GM19193 (cell line): ENCODE measurements around the gene SPAG16.

Experiments used
- POLR2A ChIP-seq: IDR thresholded peaks from 4 replicates; pipeline ENCODE4 v1.6.1; 2011; ENCODE audit not compliant: insufficient read depth, insufficient read length; ENCODE audit errors: extremely low read depth

SPAG16 gene

GRCh38 chr2:214192711-214193110 lies 908.4 kb downstream of the SPAG16 start:
- TF ChIP-seq POLR2A, result no peak

- TF ChIP-seq POLR2A, result no peak
Measured at GRCh38 chr2:214193943-214194342, 909.7 kb downstream of the SPAG16 start.

- no peak for TF ChIP-seq POLR2A
Measured at GRCh38 chr2:214196260-214196659, 912.0 kb downstream of the SPAG16 start.

GRCh38 chr2:214201892-214202291 lies 917.6 kb downstream of the SPAG16 start:
- no peak for TF ChIP-seq POLR2A

- TF ChIP-seq POLR2A, result no peak
Measured at GRCh38 chr2:214203214-214203613, 919.0 kb downstream of the SPAG16 start.

GRCh38 chr2:214203744-214204289 lies 919.6 kb downstream of the SPAG16 start:
- no peak for TF ChIP-seq POLR2A

- TF ChIP-seq POLR2A, result no peak
Measured at GRCh38 chr2:214215107-214215506, 930.8 kb downstream of the SPAG16 start.

- no peak for TF ChIP-seq POLR2A
Measured at GRCh38 chr2:214217136-214217535, 932.9 kb downstream of the SPAG16 start.

- no peak for TF ChIP-seq POLR2A
Measured at GRCh38 chr2:214217599-214217998, 933.3 kb downstream of the SPAG16 start.

- TF ChIP-seq POLR2A, result no peak
Measured at GRCh38 chr2:214220251-214220650, 936.0 kb downstream of the SPAG16 start.

GRCh38 chr2:214226061-214226460 lies 941.8 kb downstream of the SPAG16 start:
- TF ChIP-seq POLR2A, result no peak

GRCh38 chr2:214232271-214232670 lies 948.0 kb downstream of the SPAG16 start:
- no peak for TF ChIP-seq POLR2A

- no peak for TF ChIP-seq POLR2A
Measured at GRCh38 chr2:214233164-214233563, 948.9 kb downstream of the SPAG16 start.

- no peak for TF ChIP-seq POLR2A
Measured at GRCh38 chr2:214242797-214243196, 958.5 kb downstream of the SPAG16 start.

- no peak for TF ChIP-seq POLR2A
Measured at GRCh38 chr2:214244847-214245246, 960.6 kb downstream of the SPAG16 start.

GRCh38 chr2:214246417-214246816 lies 962.2 kb downstream of the SPAG16 start:
- no peak for TF ChIP-seq POLR2A

GRCh38 chr2:214247531-214247930 lies 963.3 kb downstream of the SPAG16 start:
- no peak for TF ChIP-seq POLR2A
